Activated gamma-delta T cell (primary cell): ENCODE measurements around the gene RPS2.
"Not testable (repeated sequence)": the region's sequence is repeated elsewhere in the genome, so short reads cannot be mapped to it uniquely, and the experiment has no call there.

Experiments used
- DNase-seq: peaks from one replicate; lab custom pipeline; 2025; lab: John Stamatoyannopoulos, UW
- total RNA-seq, 2 donors: gene quantifications; one replicate each; lab custom pipeline; 2026; lab: John Stamatoyannopoulos, UW

The RPS2 gene
- total RNA-seq = 598 to 791 reads per million in 2 donors

- peak; percentile 98 for DNase-seq
These were observed at the start of gene RPS2 for GRCh38 chr16:1964506-1965395. Gene RPS2, minus strand, starts transcription at chr16:1964826. Its CDS starts 201 bp downstream, at chr16:1964625.

GRCh38 chr16:2013527-2013926 is 48.9 kb upstream of the RPS2 start:
- DNase-seq = no peak

- not testable (repeated sequence) for DNase-seq
These were observed 47.1 kb upstream of the RPS2 start for GRCh38 chr16:2011726-2012125.

- peak; percentile 69 for DNase-seq
These were observed 45.3 kb upstream of the RPS2 start, which contains the start of gene ZNF598 for GRCh38 chr16:2009791-2010510. Gene ZNF598, minus strand, starts transcription at chr16:2009821.

- no peak for DNase-seq
These were observed 44.6 kb upstream of the RPS2 start for GRCh38 chr16:2009164-2009711.

GRCh38 chr16:2008631-2009163 is 44.1 kb upstream of the RPS2 start:
- no peak for DNase-seq

- DNase-seq = no peak
These were observed 43.4 kb upstream of the RPS2 start for GRCh38 chr16:2008009-2008526.

GRCh38 chr16:2007081-2007836 is 42.6 kb upstream of the RPS2 start:
- DNase-seq = no peak

GRCh38 chr16:2006317-2006716 is 41.7 kb upstream of the RPS2 start:
- no peak for DNase-seq

- DNase-seq = no peak
These were observed 41.0 kb upstream of the RPS2 start for GRCh38 chr16:2005646-2006045.

GRCh38 chr16:2004795-2005517 is 40.3 kb upstream of the RPS2 start:
- no peak for DNase-seq

GRCh38 chr16:2003827-2004641 is 39.4 kb upstream of the RPS2 start:
- peak; percentile 62 for DNase-seq

- no peak for DNase-seq
These were observed 38.7 kb upstream of the RPS2 start for GRCh38 chr16:2003231-2003826.

- no peak for DNase-seq
These were observed 38.0 kb upstream of the RPS2 start for GRCh38 chr16:2002406-2003230.

GRCh38 chr16:2001456-2002355 is 37.1 kb upstream of the RPS2 start:
- DNase-seq = no peak

GRCh38 chr16:2001035-2001434 is 36.4 kb upstream of the RPS2 start:
- no peak for DNase-seq

- DNase-seq = no peak
These were observed 35.4 kb upstream of the RPS2 start for GRCh38 chr16:1999866-2000514.
